Nephron progenitor cell (in vitro differentiated cells): ENCODE data around the gene ELOVL3.

ENCODE experiments used
- DNase-seq: peaks from one replicate; pipeline ENCODE4 v3.0.0; 2021
- H3K27ac Mint-ChIP-seq: 2 replicates; pipeline ENCODE4 v1.8.0; 2021; ENCODE audit warnings: mild to moderate bottlenecking, moderate library complexity, mixed read lengths
- H3K27me3 Mint-ChIP-seq: 2 replicates; pipeline ENCODE4 v1.8.0; 2021; ENCODE audit warnings: mild to moderate bottlenecking, low read depth, mixed read lengths; ENCODE audit not compliant: poor library complexity
- H3K36me3 Mint-ChIP-seq: 2 replicates; pipeline ENCODE4 v1.8.0; 2021; ENCODE audit warnings: low read depth, mixed read lengths
- H3K4me1 Mint-ChIP-seq: 2 replicates; pipeline ENCODE4 v1.8.0; 2021; ENCODE audit warnings: mixed read lengths
- H3K4me3 Mint-ChIP-seq: 2 replicates; pipeline ENCODE4 v1.8.0; 2021; ENCODE audit warnings: mild to moderate bottlenecking, moderate library complexity, mixed read lengths
- H3K9me3 Mint-ChIP-seq: 2 replicates; pipeline ENCODE4 v1.8.0; 2021; ENCODE audit warnings: mild to moderate bottlenecking, moderate library complexity, mixed read lengths
- CTCF ChIP-seq: fragments of 200-600 bp; sonication (generic); IDR thresholded peaks from 2 replicates; pipeline ENCODE4 v1.5.0; 2021; ENCODE audit warnings: antibody characterized with exemption

Gene ELOVL3

GRCh38 chr10:102279104-102279503 is 53.0 kb downstream of the ELOVL3 start:
- H3K27me3 Mint-ChIP-seq = no peaks in the 10 kb centered on the region
- H3K4me3 Mint-ChIP-seq = no peak overlapping the region
- H3K4me1 Mint-ChIP-seq = peaks cover 31% of the 10 kb centered on the region
- TF ChIP-seq CTCF = no peak
- DNase-seq = no peak
- no peak overlapping the region for H3K27ac Mint-ChIP-seq
- H3K36me3 Mint-ChIP-seq = peaks cover 20% of the 10 kb centered on the region
- H3K9me3 Mint-ChIP-seq = no peaks in the 10 kb centered on the region
